Endodermal cell (in vitro differentiated cells): ENCODE data around the gene KIAA1328. TPM values are rescaled to one million over a fixed set of nuclear protein-coding genes. Genes with fewer than 3 reads are reported as not detected.
"Not testable (repeated sequence)": the region's sequence is repeated elsewhere in the genome, so short reads cannot be mapped to it uniquely, and the experiment has no call there.

Experiments used
- DNase-seq: peaks from one replicate; pipeline ENCODE4 v3.0.0-alpha.2; 2017
- H3K27ac ChIP-seq: 2 replicates; pipeline ENCODE4 v1.5.1; 2013; ENCODE audit warnings: mild to moderate bottlenecking, low read depth, low read length, moderate library complexity
- H3K27me3 ChIP-seq: 2 replicates; pipeline ENCODE4 v1.6.1; 2013; ENCODE audit warnings: mild to moderate bottlenecking, low read length, moderate library complexity; ENCODE audit not compliant: insufficient read depth, control insufficient read depth, poor library complexity, severe bottlenecking
- H3K36me3 ChIP-seq: 2 replicates; pipeline ENCODE4 v1.7.0; 2013; ENCODE audit warnings: mild to moderate bottlenecking, low read length, moderate library complexity; ENCODE audit not compliant: control insufficient read depth, insufficient read depth
- H3K4me1 ChIP-seq: one replicate; pipeline ENCODE4 v1.7.0; 2013; ENCODE audit warnings: low read length; ENCODE audit not compliant: control insufficient read depth, insufficient read depth
- H3K4me3 ChIP-seq: 2 replicates; pipeline ENCODE4 v1.5.1; 2013; ENCODE audit warnings: mild to moderate bottlenecking, low read length, moderate library complexity
- H3K9ac ChIP-seq: 2 replicates; pipeline ENCODE4 v1.6.1; 2013; ENCODE audit warnings: mild to moderate bottlenecking, low read length, moderate library complexity; ENCODE audit not compliant: poor library complexity, severe bottlenecking; ENCODE audit errors: extremely low read depth
- H3K9me3 ChIP-seq: 2 replicates; pipeline ENCODE4 v1.6.1; 2013; ENCODE audit warnings: mild to moderate bottlenecking, low read length, moderate library complexity; ENCODE audit not compliant: control insufficient read depth
- H3K27ac Mint-ChIP-seq: 2 replicates; pipeline ENCODE4 v1.8.0; 2020; ENCODE audit warnings: mixed read lengths
- H3K27me3 Mint-ChIP-seq: 2 replicates; pipeline ENCODE4 v1.8.0; 2021; ENCODE audit warnings: mild to moderate bottlenecking, mixed read lengths; ENCODE audit not compliant: insufficient read depth
- H3K36me3 Mint-ChIP-seq: 2 replicates; pipeline ENCODE4 v1.8.0; 2020; ENCODE audit warnings: low read depth, mixed read lengths
- H3K4me1 Mint-ChIP-seq: 2 replicates; pipeline ENCODE4 v1.8.0; 2020; ENCODE audit warnings: mixed read lengths
- H3K4me3 Mint-ChIP-seq: 2 replicates; pipeline ENCODE4 v1.8.0; 2020; ENCODE audit warnings: mild to moderate bottlenecking, moderate library complexity, mixed read lengths
- H3K9me3 Mint-ChIP-seq: 2 replicates; pipeline ENCODE4 v1.8.0; 2020; ENCODE audit warnings: mild to moderate bottlenecking, mixed read lengths
- CTCF ChIP-seq: fragments of 200-600 bp; sonication (generic); conservative IDR thresholded peaks from 2 replicates; pipeline ENCODE4 v1.5.0; 2021; ENCODE audit warnings: antibody characterized with exemption, mild to moderate bottlenecking
- whole genome bisulfite sequencing, 2 experiments: methylation state at CpG; one replicate each; pipeline versions ENCODE4 v1.1.5 to v1.1.7; 2013; ENCODE audit warnings: missing lambda C conversion rate in 2 of 2, mixed read lengths in 1 of 2; ENCODE audit not compliant: insufficient coverage in 1 of 2, insufficient read length in 1 of 2; 5-methylcytosine and 5-hydroxymethylcytosine counted together
- total RNA-seq, 2 donors: library from RNA; stranded (reverse); fragmentation: NEBNext Ultra II Directional in 1 of 2; extraction: Animal tissue kit (Norgen Biotek cat#: 25700) in 1 of 2; gene quantifications; 2 replicates in 1 of 2; 3 replicates in 1 of 2; pipeline ENCODE4 v1.2.1, GENCODE V29; 2021

The KIAA1328 gene
- total RNA-seq, 2 donors from 2014 or later: 7.6 to 8.4 TPM

DNA sequence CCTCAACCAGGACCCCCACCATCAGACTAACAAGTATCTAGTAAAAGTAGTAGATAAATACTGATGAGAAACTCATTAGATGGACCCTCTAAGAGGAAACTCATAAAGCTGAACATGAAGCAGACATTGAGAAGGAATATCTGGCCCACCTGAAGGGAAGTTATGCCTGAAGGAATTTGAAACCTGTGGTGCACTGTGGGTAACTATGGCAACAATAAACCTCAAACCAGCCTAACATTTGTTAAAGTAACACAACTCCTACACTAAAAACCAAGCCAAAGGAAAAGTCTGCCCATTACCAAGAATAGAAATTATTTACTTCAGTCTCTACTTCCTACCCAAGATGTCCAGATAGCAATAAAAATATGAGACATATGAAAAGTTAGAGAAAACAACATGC, 43.4 kb downstream of the KIAA1328 start:
- Histone ChIP-seq H3K4me1 (no peaks in the 10 kb centered on the region), H3K9ac (no peak overlapping the region), H3K27me3 (no peaks in the 10 kb centered on the region), H3K36me3 (no peaks in the 10 kb centered on the region), H3K4me3 (no peak overlapping the region), H3K27ac (no peak overlapping the region), H3K9me3 (no peaks in the 10 kb centered on the region)
- Mint-ChIP-seq H3K4me3 (no peak overlapping the region), H3K36me3 (peaks cover 8% of the 10 kb centered on the region), H3K4me1 (peaks cover under 1% of the 10 kb centered on the region), H3K9me3 (peaks cover 13% of the 10 kb centered on the region), H3K27me3 (no peaks in the 10 kb centered on the region), H3K27ac (no peak overlapping the region)
- TF ChIP-seq CTCF: no peak
- no peak for DNase-seq

DNA sequence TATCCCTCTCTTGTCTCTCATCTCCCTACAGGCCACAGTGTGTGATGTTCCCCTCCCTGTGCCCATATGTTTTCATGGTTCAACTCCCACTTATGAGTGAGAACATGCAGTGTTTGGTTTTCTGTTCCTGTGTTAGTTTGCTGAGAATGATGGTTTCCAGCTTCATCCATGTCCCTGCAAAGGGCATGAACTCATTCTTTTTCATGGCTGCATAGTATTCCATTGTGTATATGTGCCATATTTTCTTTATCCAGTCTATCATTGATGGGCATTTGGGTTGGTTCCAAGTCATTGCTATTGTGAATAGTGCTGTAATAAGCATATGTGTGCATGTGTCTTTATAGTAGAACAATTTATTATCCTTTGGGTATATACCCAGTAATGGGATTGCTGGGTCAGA, 44.9 kb downstream of the KIAA1328 start:
- not testable (repeated sequence) for H3K9me3 ChIP-seq, H3K36me3 Mint-ChIP-seq, H3K4me3 Mint-ChIP-seq, H3K27me3 Mint-ChIP-seq, H3K9ac ChIP-seq, H3K27ac Mint-ChIP-seq, H3K27me3 ChIP-seq, H3K4me3 ChIP-seq, H3K36me3 ChIP-seq, DNase-seq, H3K27ac ChIP-seq, H3K4me1 ChIP-seq, H3K4me1 Mint-ChIP-seq
- H3K9me3 Mint-ChIP-seq: peaks cover 13% of the 10 kb centered on the region

- H3K27ac ChIP-seq, H3K27me3 Mint-ChIP-seq, H3K9me3 ChIP-seq, H3K27ac Mint-ChIP-seq, H3K9me3 Mint-ChIP-seq, H3K27me3 ChIP-seq, H3K4me1 ChIP-seq, H3K4me3 ChIP-seq, H3K4me3 Mint-ChIP-seq, H3K9ac ChIP-seq, H3K36me3 Mint-ChIP-seq, H3K4me1 Mint-ChIP-seq, H3K36me3 ChIP-seq, DNase-seq: not testable (repeated sequence)
- WGBS, 2 experiments: 86 to 87% methylated on average over 3 of the region's 3 CpGs
Observed at GRCh38 chr18:36879796-36880195, 50.9 kb downstream of the KIAA1328 start.

DNA sequence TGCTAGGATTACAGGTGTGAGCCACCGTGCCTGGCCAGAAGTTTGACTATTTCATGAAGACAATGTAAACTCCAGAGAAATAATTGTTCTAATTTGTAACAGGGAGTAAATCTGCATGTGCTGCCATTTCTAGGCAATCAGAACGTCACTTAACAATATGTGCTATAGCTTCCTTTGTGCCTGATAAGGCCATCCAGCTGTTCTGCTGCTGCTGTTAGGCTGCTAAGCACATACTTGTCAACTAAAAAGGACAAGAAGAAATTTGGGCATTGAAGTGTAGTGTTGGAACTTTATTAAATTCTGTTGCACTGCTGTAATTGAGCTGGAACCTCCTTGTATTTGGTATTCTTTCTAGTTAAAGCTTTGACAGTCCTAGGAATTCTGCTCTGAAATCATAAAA, 57.1 kb downstream of the KIAA1328 start:
- H3K36me3 ChIP-seq: no peaks in the 10 kb centered on the region
- H3K4me3 ChIP-seq: no peak overlapping the region
- no peak overlapping the region for H3K9ac ChIP-seq
- no peak for DNase-seq
- TF ChIP-seq CTCF: no peak
- H3K27ac ChIP-seq: no peak overlapping the region
- no peaks in the 10 kb centered on the region for H3K27me3 ChIP-seq
- H3K4me3 Mint-ChIP-seq: no peak overlapping the region
- H3K4me1 ChIP-seq: no peaks in the 10 kb centered on the region
- H3K27me3 Mint-ChIP-seq: no peaks in the 10 kb centered on the region
- H3K9me3 Mint-ChIP-seq: no peaks in the 10 kb centered on the region
- no peaks in the 10 kb centered on the region for H3K9me3 ChIP-seq
- H3K4me1 Mint-ChIP-seq: peaks cover 30% of the 10 kb centered on the region
- no peaks in the 10 kb centered on the region for H3K36me3 Mint-ChIP-seq
- 82 to 100% methylated on average over 1 to 2 of the region's 2 CpGs for WGBS, 2 experiments
- no peak overlapping the region for H3K27ac Mint-ChIP-seq
